Measurements from ENCODE around the gene CAPG. TPM values are rescaled to one million over a fixed set of nuclear protein-coding genes. Genes with fewer than 3 reads are reported as not detected.

The CAPG gene
- total and polyA plus RNA-seq, 9 of the 15 experiments (the other 6 are each of a cell fraction or from before 2014, with no cell fraction given), result 10.6 to 90.4 (median 56.0) TPM

- Histone ChIP-seq H3K4me1 (replicated peaks in 1 of 2; ENCODE audit: control insufficient read depth in 2 of 2, insufficient read depth in 2 of 2, low read length in 2 of 2) (peaks cover 0 to 2% of the 10 kb centered on the region in 2 experiments; a peak in 3 of 5 replicates), H3K27ac (ENCODE audit: extremely low read depth, low read depth, low read length) (no peak overlapping the region), H3K9me3 (replicated peaks; ENCODE audit: control insufficient read depth, insufficient read depth, low read depth, low read length) (no peaks in the 10 kb centered on the region), H3K9ac (ENCODE audit: insufficient read depth in 1 of 2, low read depth in 2 of 2, low read length in 2 of 2) (peak overlapping the region in 1 of 2 experiments; percentile 66; a peak in 1 of 4 replicates), H3K27me3 (ENCODE audit: control insufficient read depth in 2 of 2, insufficient read depth in 2 of 2, low read length in 2 of 2) (no peaks in the 10 kb centered on the region), H3K36me3 (ENCODE audit: control insufficient read depth, insufficient read depth, low read length) (peaks cover 15% of the 10 kb centered on the region; the same call in 2 of the 3 replicates), H4K20me1 (replicated peaks; ENCODE audit: control insufficient read depth, insufficient read depth, low read length) (no peaks in the 10 kb centered on the region), H3K4me2 (ENCODE audit: insufficient read depth, low read length) (no peak overlapping the region), H3K79me2 (ENCODE audit: control insufficient read depth, insufficient read depth, low read length) (no peaks in the 10 kb centered on the region), H3K4me3 (no peak overlapping the region), H2AFZ (ENCODE audit: low read depth, low read length) (no peak overlapping the region), H3K9me1 (ENCODE audit: control insufficient read depth, insufficient read depth, low read length) (no peaks in the 10 kb centered on the region)
- TF ChIP-seq RBM39 (optimal IDR thresholded peaks at IDR 0.05; ENCODE audit: low read depth, low read length), result no peak
- no peak for TF ChIP-seq MTF1 (CRISPR knock-in tag; IDR thresholded peaks at IDR 0.05; ENCODE audit: borderline replicate concordance)
- TF ChIP-seq ZNF3 (CRISPR knock-in tag; IDR thresholded peaks at IDR 0.05), result no peak
- TF ChIP-seq MTA3 (IDR thresholded peaks at IDR 0.05; ENCODE audit: borderline replicate concordance), result no peak
- TF ChIP-seq SNIP1 (IDR thresholded peaks at IDR 0.05; ENCODE audit: low read depth), result no peak
- no peak for TF ChIP-seq ZNF282 (CRISPR knock-in tag; IDR thresholded peaks at IDR 0.05)
- no peak for TF ChIP-seq RAD21 (CRISPR knock-in tag; conservative IDR thresholded peaks at IDR 0.05 in 1 of 2, IDR thresholded peaks at IDR 0.05 in 1 of 2)
- no peak for TF ChIP-seq EWSR1 (IDR thresholded peaks at IDR 0.05; ENCODE audit: borderline replicate concordance, low read depth, partially characterized antibody)
- TF ChIP-seq ZKSCAN3 (CRISPR knock-in tag; IDR thresholded peaks at IDR 0.05), result no peak
- no peak for TF ChIP-seq ZNF644 (tag; IDR thresholded peaks at IDR 0.05; ENCODE audit: low read depth)
- TF ChIP-seq BHLHE40 (IDR thresholded peaks at IDR 0.05; ENCODE audit: low read length), result no peak
- WGBS (ENCODE audit: insufficient coverage, low coverage, missing lambda C conversion rate), result 50% methylated on average over 1 of the region's 2 CpGs
- intact Hi-C loops (cut with micrococcal nuclease), result no loop called here
- in situ Hi-C loops (cut with MboI), result no loop called here
- FAIRE-seq, result no peak
- no peak for DNase-seq (ENCODE audit: extremely low read depth in 1 of 4, low spot score in 3 of 4)
- ATAC-seq, result no peak
- no TSS peak for BruUV-seq (replicated peaks)
- CTCF ChIA-PET (ENCODE audit: low intra/inter-chr PET ratio), result no interaction called here
- POLR2A ChIA-PET, result interaction anchor here (0.9 to 5.3 kb wide), 3 partner anchors 153 to 162 kb away, joined by 3 to 22 read pairs (median 5); partner anchors contain the start of gene MAT2A
Observed at GRCh38 chr2:85385746-85386145, 24.4 kb downstream of the CAPG start.
